Spleen (tissue), 7 donors: ENCODE results near the gene LSAMP.

Source experiments
- CTCF ChIP-seq, 11 experiments: fragments of 200-600 bp in 7 of 11; fragments of 450-650 bp in 4 of 11; sonication (generic) in 4 of 11; IDR thresholded peaks in 8 of 11; conservative IDR thresholded peaks in 3 of 11; 1 replicate in 7 of 11; 2 replicates in 4 of 11; pipeline versions ENCODE4 v1.4.0 to v1.8.0; 2016 to 2021; ENCODE audit warnings: antibody characterized with exemption in 11 of 11, inconsistent platforms in 4 of 11, mild to moderate bottlenecking in 1 of 11
- POLR2A ChIP-seq, 3 donors: fragments of 450-650 bp; IDR thresholded peaks; one replicate each; pipeline ENCODE4 v1.5.1; 2017; ENCODE audit warnings: antibody characterized with exemption in 3 of 3, mild to moderate bottlenecking in 1 of 3
- donor health status: DM: no; HTN: no; CAD: no; lungs with moderate emphysema.
- donor health status: DM: no; HTN: no; CAD: no.
- donor health status: DM: no; HTN: no; CAD: no.

GRCh38 chr3:116051586-116051985 lies 393.7 kb downstream of the LSAMP start:
- no peak for TF ChIP-seq CTCF (IDR thresholded peaks at IDR 0.05 in 8 of 11, conservative IDR thresholded peaks at IDR 0.05 in 3 of 11)
- no peak for TF ChIP-seq POLR2A (IDR thresholded peaks at IDR 0.05)
